Inflammatory macrophage treated with lipopolysaccharide for 4 hours (primary cell): Measurements from ENCODE around the gene KREMEN1.
A peak's percentile ranks its signal among the peaks of the same experiment; 100 is the strongest.

ENCODE experiments used
- DNase-seq: peaks from one replicate; pipeline ENCODE4 v3.0.0-alpha.2; 2020

The KREMEN1 gene

DNA sequence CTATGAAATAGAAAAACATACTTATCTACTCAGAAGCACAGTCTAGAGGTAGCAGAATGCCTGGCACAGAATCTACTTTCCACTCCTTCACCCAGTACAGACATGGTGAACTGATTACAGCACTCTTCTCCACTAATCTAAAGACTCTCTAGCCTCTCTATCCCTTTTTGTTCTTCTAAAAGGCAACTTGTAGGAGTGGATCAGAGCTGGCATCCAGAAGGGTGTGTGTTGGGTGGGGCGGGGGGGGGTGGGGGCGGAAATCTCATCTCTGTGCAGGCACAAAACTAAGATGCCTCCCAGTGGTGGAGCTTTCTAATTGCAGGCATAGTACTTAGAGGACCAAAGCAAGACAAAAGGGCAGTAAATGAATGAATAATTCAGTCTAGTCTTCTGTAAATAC is 121.3 kb downstream of the KREMEN1 start:
- DNase-seq: no peak

- no peak for DNase-seq
Measured at GRCh38 chr22:29195118-29195963, 122.5 kb downstream of the KREMEN1 start.

DNA sequence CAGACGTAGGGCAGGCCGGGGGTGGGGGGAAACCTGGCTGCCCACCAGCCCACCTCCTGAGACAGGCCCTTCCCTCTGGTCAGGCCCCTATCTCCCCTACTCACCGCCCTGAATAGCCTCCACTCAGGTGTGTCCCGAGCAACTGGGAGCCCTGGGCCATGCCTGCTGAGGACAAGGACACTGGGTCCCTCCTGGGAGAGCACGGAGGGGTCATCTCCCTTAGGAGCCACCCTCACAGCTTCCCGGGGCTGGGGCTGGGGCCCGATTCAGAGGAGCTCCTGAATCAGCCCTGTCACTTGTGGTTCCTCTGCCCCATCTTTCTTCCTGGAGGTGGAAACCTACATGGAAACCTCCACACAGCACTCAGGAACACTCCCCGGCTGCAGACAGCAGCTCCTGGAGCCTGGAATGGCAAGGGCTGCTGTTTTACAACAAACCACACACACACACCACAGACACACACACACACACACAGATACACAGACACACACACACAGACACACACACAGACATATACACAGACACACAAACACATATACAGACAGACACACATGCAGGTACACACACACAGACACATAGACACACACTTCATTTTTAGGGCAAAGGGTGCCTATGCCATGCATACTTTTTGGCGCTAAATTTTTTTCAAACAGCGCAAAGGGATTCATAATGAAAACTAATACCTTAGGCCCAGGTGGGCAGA is 123.3 kb downstream of the KREMEN1 start:
- no peak for DNase-seq

DNA sequence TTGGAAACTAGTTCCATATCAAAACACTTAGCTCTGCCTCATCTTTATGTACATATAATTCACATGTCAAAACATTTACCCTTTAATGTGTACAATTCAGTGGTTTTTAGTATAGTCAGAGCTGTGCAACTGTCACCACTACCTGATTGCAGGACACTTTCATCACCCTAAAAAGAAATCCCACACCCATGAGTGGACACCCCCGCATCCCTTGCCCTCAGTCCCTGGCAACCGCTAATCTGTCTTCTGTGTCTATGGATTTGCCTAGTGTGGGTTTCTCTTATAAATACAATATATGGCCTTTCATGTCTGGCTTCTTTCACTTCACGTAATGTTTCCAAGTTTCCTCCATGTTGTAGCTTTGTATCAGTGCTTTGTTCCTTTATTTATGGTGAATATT is 124.3 kb downstream of the KREMEN1 start:
- no peak for DNase-seq

DNA sequence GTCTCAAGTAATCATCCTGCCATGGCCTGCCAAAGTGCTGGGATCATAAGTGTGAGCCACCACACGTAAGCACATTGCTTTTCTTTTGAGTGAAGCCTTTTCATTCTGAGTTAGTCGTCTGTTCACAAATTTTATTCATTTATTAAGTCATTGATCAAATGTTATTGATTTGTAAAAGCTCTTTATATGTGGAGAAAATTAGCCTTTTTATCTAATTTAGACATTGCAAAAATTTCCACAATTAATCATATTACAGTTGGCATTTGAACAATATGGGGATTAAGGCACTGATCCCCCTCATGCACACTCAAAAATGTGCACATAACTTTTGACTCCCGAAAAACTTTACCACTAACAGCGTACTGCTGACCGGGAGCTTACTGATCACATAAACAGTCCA is 125.4 kb downstream of the KREMEN1 start:
- no peak for DNase-seq

GRCh38 chr22:29199702-29200400 is 127.0 kb downstream of the KREMEN1 start:
- DNase-seq: no peak

GRCh38 chr22:29200901-29201300 is 128.1 kb downstream of the KREMEN1 start:
- no peak for DNase-seq

DNA sequence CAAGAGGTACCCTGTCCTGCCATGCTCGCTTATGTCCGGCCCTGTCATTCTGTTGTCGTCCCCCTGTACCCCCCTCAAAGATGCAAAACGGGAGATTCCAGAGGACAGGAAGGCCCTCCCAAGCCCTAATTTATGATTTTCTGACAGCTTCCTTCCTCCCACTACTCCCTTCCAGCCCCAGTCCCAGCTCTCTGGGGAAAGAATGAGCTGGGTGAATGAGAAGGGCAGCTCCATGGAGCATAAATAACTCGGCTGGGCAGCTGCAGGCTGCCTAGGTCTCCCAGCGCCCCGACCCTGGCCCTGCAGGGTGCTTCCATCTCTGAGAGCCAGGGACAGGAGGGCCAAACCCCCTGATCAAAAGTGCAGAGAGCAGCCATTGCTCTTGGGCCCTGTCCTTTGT is 128.9 kb downstream of the KREMEN1 start:
- DNase-seq: no peak

DNA sequence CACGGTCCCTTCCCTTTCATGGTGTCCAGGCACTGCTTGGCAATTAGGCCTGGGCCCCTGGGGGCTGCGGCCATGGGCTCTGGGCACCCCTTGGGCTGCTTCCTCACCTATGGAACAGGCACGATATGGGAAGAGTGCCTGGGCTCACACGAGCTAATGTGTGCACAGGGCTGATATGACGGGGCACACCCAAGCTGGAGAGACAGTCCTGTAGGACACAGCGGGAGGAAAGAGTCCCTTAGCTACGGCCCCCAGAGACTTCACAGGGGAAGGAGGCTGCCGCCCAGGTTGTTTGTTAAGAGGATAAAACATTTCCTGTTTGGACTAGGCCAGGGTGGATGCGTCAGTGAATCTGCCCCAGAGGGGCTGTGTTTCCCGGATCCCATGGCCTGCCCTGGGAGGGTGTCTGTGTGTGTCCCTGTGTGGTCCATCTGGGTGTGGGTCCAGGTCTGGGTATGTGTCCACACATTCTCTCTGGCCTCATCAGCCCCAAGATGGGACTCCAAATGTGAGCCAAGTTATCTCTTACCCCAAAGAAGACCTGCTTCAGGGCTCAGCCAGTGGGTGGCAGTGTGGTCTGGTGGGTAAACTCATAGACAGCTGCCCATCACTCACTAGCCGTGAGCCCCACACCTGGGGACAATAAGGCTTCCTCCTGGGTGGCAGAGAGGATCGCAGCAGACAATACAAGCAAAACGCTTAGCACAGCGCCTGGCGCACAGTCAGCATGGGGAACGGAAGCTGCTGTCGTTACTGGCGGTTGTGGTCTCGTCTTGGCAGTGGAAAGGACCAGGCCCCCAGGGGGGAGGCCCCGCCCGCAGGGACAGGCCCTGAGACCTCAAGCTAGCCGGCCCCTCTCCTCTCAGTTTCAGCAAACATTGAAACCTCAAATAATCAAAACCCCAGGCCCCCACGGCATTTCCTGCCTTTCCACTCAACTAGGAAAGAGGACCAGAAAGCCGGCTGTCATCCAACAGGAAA is 129.7 kb downstream of the KREMEN1 start:
- DNase-seq: peak; percentile 29

- DNase-seq: no peak
Measured at GRCh38 chr22:29203488-29204454, 130.9 kb downstream of the KREMEN1 start.

DNA sequence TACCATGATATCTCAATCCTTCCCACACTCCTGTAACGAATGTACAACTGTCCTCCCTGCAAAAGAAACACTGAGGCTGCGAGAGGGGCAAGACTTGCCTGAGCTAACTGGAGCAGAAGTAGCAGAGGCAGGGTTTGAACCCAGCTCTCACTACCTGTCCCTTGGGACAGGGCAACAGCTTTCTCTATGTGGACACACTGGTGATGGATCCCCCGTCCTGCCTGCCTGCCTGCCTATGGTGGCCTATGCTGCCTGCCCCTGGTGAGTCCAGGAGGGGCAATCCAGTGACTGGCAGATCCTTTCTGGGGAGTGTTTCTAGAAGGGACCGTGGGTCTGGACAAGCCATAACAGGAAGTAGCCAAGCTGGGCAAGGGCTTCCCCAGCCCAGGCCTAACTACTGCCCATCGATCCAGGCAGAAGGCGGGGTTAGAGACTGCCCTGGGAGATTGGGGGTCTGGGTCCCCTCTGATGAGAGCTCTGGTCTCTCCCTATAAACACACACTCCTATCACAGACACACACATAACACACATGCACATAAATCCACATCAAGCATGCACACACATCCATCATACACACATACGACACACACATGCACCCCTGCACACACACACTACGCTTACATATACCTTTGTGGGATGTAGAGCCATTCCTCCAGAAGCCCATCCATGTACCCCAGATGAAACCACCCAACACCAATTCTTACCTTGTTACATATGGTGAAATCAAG is 131.8 kb downstream of the KREMEN1 start:
- no peak for DNase-seq

- no peak for DNase-seq
Measured at GRCh38 chr22:29205252-29205593, 132.4 kb downstream of the KREMEN1 start.

GRCh38 chr22:29205594-29206371 is 132.9 kb downstream of the KREMEN1 start, which contains the start of gene EMID1:
Gene EMID1 (plus strand): TSS chr22:29205896. CDS start chr22:29206039, 143 bp downstream.
- peak; percentile 5 for DNase-seq

DNA sequence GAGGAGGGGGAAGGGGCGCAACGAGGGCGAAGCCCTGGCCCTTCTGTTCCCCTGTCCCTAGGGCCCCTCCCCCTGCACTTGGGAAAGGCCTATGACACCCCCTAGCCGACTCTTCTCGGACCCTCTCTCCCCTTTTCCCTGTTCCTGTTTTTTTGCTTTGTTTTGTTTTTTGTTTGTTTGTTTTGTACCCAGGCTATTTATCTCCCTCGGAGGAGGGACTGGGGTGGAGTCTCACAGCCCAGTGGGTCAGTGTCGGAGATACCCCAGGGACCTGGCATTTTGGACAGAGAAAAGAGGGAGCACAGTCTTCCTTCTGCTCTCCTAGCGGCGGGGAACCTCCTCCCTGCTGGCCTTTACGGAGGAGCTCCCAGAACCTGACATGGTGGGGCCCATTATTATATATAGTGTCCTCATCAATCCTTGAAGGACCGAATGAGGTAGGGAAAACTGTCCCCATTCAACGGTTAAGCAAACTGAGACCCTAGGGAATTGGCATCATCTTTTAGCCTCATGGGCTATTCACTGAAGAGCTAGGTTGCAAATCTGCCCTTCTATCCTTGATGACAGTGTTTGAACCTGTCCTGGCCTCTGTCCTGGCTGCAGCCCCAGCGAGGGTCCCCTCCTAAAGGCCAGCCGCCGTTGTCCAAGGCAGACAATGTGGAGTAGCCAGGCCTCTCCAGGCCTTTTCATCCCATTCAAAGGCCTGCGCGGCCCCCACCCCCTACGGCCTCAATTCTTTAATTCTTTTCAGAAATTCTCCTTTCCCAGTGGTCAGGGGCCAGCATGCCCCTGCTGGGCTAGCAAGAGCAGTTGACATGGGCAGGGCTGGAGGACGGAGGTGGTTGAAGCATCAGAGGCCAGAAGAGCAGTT is 133.8 kb downstream of the KREMEN1 start:
- no peak for DNase-seq

- DNase-seq: no peak
Measured at GRCh38 chr22:29207243-29207550, 134.4 kb downstream of the KREMEN1 start.

GRCh38 chr22:29207562-29208501 is 135.0 kb downstream of the KREMEN1 start:
- no peak for DNase-seq

GRCh38 chr22:29208502-29208862 is 135.6 kb downstream of the KREMEN1 start:
- no peak for DNase-seq
